A673 (cell line): ENCODE measurements around the gene AMACR.

Experiments used
- EZH2 ChIP-seq: fragments of 200-600 bp; sonication (generic); IDR thresholded peaks from 2 replicates; pipeline ENCODE4 v1.6.1; 2017; ENCODE audit warnings: borderline replicate concordance, low read depth, mild to moderate bottlenecking, mixed read lengths, antibody characterized with exemption, low read length; ENCODE audit not compliant: poor library complexity, severe bottlenecking
- TF ChIP-seq, protein P1 (sequence below): fragments of 300-800, 200-600 bp; sonication (generic); conservative IDR thresholded peaks from 2 replicates; pipeline ENCODE4 v1.5.1; 2017; ENCODE audit warnings: low read depth, mild to moderate bottlenecking, antibody characterized with exemption, low read length, moderate library complexity, mixed read lengths

DNA sequence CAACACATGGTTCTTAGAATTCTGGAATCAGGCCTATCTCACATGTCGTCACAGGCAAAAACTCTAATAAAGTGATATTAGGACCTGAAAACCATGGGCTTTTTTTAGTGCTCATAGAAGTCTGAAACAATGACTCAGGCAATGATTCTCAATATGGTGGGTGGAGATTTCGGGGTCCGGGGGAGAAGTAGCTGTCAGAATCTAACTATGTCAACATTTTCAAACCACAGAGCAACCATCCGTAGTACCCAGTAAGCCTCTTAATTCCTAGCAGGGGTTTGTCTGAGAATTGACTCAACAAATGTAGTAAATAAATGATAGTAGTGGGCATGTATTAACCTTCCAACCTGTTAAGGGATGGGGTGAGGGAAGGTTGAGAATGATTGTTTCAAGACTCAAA, 2.6 kb downstream of the AMACR start:
- TF ChIP-seq, protein P1, sequence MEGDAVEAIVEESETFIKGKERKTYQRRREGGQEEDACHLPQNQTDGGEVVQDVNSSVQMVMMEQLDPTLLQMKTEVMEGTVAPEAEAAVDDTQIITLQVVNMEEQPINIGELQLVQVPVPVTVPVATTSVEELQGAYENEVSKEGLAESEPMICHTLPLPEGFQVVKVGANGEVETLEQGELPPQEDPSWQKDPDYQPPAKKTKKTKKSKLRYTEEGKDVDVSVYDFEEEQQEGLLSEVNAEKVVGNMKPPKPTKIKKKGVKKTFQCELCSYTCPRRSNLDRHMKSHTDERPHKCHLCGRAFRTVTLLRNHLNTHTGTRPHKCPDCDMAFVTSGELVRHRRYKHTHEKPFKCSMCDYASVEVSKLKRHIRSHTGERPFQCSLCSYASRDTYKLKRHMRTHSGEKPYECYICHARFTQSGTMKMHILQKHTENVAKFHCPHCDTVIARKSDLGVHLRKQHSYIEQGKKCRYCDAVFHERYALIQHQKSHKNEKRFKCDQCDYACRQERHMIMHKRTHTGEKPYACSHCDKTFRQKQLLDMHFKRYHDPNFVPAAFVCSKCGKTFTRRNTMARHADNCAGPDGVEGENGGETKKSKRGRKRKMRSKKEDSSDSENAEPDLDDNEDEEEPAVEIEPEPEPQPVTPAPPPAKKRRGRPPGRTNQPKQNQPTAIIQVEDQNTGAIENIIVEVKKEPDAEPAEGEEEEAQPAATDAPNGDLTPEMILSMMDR: no peak
- TF ChIP-seq EZH2: no peak
